Rectal smooth muscle tissue (tissue), 1 donor: Measurements from ENCODE around the gene TRPM2.

ENCODE experiments used
- H3K27ac ChIP-seq: one replicate; pipeline ENCODE4 v1.7.0; 2013; ENCODE audit warnings: low read depth, low read length, inconsistent platforms
- H3K27me3 ChIP-seq: one replicate; pipeline ENCODE4 v1.7.0; 2013; ENCODE audit warnings: low read length; ENCODE audit not compliant: control insufficient read depth, insufficient read depth
- H3K36me3 ChIP-seq: one replicate; pipeline ENCODE4 v1.7.0; 2013; ENCODE audit warnings: low read length; ENCODE audit not compliant: control insufficient read depth, insufficient read depth
- H3K4me1 ChIP-seq: one replicate; pipeline ENCODE4 v1.7.0; 2013; ENCODE audit warnings: low read length; ENCODE audit not compliant: control insufficient read depth, insufficient read depth
- H3K4me3 ChIP-seq: one replicate; pipeline ENCODE4 v1.7.0; 2013; ENCODE audit warnings: low read length
- H3K9ac ChIP-seq: one replicate; pipeline ENCODE4 v1.7.0; 2013; ENCODE audit warnings: low read length

Gene TRPM2

DNA sequence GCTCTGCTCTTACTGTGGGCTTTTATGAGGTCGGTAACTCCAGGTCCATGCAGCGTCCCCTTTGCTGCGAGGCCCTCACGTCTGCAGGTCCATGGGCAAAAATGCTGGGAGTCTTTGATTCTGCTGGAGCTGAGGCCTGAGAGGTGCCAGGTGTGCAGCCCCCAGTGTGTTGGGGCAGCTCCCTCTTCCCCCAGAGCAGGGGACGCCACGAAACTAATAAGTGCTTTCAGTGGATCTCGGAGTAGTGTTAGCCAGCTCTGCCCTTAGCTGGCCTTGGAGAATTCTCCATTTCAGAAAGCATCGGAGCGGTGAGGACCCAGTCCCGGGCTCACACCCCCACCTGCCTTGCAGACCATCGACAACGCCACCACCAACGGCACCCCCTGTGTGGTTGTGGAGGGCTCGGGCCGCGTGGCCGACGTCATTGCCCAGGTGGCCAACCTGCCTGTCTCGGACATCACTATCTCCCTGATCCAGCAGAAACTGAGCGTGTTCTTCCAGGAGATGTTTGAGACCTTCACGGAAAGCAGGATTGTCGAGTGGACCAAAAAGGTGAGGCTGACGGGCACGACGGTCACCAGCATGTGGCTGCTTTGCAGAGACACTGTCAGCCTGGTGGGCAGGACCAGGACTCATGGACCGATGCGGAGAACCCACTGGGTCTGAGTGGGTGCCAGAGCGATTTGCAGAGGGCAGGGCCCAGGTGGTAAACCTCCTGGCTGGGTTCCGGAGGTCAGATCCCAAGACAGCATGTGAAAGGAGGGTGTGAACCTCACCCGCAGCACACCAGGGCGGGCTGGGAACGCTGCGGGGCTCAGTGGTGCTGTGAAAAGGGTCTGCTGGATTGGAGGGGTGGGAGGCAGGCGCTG lies 25.5 kb downstream of the TRPM2 start:
- no peaks in the 10 kb centered on the region for H3K27me3 ChIP-seq
- H3K4me1 ChIP-seq: no peaks in the 10 kb centered on the region
- H3K27ac ChIP-seq: no peak overlapping the region
- H3K9ac ChIP-seq: no peak overlapping the region
- H3K36me3 ChIP-seq: no peaks in the 10 kb centered on the region
- no peak overlapping the region for H3K4me3 ChIP-seq

DNA sequence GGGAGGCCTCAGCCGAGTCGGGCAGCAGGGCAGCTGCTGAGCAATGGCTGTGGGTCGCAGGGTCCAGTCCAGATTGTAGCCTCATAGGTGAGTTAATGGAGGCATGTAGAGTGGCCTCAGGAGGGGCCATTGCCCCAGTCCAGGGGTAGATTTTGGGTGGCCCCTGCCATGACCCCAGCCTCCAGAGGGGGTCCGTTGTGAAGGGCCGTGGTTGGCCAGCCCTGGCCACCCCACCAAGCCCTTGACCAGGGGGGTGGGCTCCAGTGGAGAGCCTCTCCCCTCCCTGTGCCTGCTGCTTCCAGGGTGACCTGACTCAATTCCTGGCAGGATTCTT lies 26.1 kb downstream of the TRPM2 start:
- Histone ChIP-seq H3K27ac (no peak overlapping the region), H3K4me3 (no peak overlapping the region), H3K27me3 (no peaks in the 10 kb centered on the region), H3K9ac (no peak overlapping the region), H3K4me1 (no peaks in the 10 kb centered on the region), H3K36me3 (no peaks in the 10 kb centered on the region)

DNA sequence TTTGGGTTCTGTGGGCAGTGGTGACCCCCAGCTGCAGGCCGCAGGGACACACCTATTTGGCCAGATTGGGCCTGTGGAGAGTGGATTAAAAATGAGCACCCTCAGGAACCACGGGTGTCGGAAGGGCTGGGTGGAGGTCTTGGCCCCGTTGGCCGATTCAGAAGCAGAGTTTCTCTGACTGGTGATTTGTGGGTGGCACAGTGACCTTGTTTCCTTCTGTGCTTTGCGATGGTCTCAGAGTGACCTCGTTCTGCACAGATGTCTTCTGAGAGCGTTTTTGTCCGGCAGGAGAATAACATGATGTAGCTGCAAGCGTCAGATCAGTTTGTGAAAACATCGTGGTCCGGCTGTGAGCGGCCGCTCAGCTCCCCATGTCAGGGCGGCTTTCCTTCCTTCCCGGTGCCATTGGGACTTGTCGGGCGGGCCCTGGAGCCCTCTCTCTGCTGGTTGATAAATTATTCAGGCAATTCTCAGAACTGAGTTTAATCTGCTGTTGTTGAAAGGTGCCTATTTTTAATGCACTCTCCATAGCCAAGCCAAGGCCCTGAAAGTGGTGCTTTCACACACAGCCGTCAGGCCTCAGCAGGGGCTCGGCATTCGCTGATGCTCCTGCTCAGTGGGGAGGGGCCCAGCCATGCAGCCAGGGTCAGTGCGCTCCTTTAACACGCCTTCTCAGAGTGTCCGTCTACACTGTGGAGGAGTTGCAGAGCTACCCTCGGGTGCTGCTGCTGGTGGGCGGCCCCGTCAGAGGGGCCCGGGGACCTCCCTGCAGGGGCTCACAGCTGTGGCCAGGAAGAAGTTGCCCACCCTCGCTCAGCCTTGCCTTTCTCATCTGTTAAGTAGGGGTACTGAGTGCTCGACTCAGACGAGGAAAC lies 26.8 kb downstream of the TRPM2 start:
- H3K27me3 ChIP-seq: no peaks in the 10 kb centered on the region
- H3K4me3 ChIP-seq: no peak overlapping the region
- H3K9ac ChIP-seq: no peak overlapping the region
- no peak overlapping the region for H3K27ac ChIP-seq
- no peaks in the 10 kb centered on the region for H3K4me1 ChIP-seq
- no peaks in the 10 kb centered on the region for H3K36me3 ChIP-seq

DNA sequence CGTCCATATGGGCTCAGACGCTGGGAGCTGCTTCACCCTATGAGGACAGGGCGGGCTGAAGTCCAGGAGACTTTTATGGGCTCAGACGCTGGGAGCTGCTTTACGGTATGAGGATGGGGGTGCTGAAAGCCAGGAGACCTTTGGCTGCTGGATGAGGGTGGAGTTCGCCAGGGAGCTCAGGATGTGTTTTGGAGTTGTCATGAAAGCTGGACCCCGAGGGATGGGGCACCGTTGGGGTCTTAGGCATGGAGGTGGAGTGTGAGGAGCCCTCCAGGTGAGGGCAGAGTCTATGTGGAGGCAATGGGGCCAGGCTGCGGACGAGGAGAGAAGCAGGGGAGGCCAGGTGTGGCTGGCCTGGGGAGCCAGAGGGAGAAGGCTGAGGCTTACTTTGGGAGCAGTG lies 27.5 kb downstream of the TRPM2 start:
- H3K27me3 ChIP-seq: no peaks in the 10 kb centered on the region
- H3K9ac ChIP-seq: no peak overlapping the region
- H3K4me3 ChIP-seq: no peak overlapping the region
- no peaks in the 10 kb centered on the region for H3K36me3 ChIP-seq
- H3K27ac ChIP-seq: no peak overlapping the region
- no peaks in the 10 kb centered on the region for H3K4me1 ChIP-seq

DNA sequence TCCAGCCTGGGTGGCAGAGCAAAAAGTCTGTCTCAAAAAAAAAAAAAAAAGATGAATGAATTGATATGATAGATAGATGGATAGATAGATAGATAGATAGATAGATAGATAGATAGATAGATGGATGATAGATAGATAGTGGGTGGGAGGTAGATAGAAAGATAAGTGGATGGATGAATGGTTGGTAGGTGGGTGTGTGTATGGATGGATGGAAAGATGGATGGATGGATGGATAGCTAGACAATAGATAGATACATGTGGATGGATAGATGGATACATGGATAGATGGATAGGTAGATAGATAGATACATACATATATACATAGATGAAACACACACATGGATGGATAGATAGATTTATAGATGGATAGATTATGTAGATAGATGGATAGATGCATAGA lies 28.5 kb downstream of the TRPM2 start:
- no peaks in the 10 kb centered on the region for H3K36me3 ChIP-seq

DNA sequence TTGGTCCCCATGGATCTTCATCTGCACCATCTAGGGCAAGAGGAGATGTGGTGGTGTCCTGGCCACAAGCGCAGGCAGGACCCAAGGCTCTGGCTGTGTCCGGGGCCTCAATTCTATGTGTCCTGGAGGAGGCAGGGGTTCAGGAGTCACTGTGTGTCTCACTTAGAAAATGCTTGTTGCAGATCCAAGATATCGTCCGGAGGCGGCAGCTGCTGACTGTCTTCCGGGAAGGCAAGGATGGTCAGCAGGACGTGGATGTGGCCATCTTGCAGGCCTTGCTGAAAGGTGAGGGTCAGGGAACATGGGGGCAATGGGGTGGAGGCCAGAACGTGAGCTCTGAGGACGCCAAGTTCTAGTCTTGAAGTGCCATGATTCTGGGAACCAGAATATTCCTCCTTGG lies 29.1 kb downstream of the TRPM2 start:
- no peaks in the 10 kb centered on the region for H3K4me1 ChIP-seq
- H3K9ac ChIP-seq: no peak overlapping the region
- H3K4me3 ChIP-seq: no peak overlapping the region
- H3K27ac ChIP-seq: no peak overlapping the region
- no peaks in the 10 kb centered on the region for H3K27me3 ChIP-seq
- H3K36me3 ChIP-seq: no peaks in the 10 kb centered on the region

More for the DNA sequence above, 28.5 kb downstream of the TRPM2 start:
- H3K27me3 ChIP-seq: no peaks in the 10 kb centered on the region
- H3K27ac ChIP-seq: no peak overlapping the region
- no peaks in the 10 kb centered on the region for H3K4me1 ChIP-seq
- no peak overlapping the region for H3K4me3 ChIP-seq
- H3K9ac ChIP-seq: no peak overlapping the region

DNA sequence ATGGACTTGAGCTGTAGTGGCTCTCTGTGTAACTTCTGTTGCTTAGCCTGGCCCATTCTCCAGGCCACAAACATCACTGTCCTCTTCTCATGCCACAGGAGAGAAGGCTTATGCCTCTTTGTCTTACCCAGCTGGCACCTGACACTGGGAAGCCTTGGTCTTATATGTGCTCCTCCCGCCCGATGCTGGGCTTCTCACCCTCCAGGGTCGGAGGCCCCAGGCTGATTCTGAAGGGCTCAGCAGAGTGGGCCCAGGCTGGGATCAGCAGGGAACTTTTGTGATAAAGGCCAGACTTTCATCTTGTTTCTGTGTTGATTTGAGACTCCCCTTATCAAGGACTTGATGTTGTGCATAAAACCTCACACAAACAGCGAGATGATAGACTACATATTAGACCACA lies 29.8 kb downstream of the TRPM2 start:
- Histone ChIP-seq H3K4me1 (no peaks in the 10 kb centered on the region), H3K27ac (no peak overlapping the region), H3K36me3 (no peaks in the 10 kb centered on the region), H3K9ac (no peak overlapping the region), H3K4me3 (no peak overlapping the region), H3K27me3 (no peaks in the 10 kb centered on the region)

DNA sequence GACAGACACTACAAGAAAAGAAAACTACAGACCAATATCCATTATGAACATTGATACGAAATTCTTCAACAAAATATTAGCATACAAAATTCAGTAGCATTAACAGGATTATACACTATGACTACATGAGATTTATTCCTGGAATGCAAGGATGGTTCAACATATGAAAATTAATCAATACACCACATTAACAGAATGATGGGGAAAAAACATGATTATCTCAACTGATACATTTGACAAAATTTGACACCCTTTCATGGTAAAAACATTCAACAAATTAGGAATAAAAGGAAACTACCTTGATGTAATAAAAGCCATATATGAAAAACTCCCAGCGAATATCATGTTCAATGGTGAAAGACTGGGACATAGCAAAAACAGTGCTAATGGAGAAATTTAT lies 31.5 kb downstream of the TRPM2 start:
- Histone ChIP-seq H3K4me1 (no peaks in the 10 kb centered on the region), H3K9ac (no peak overlapping the region), H3K27me3 (no peaks in the 10 kb centered on the region), H3K36me3 (no peaks in the 10 kb centered on the region), H3K4me3 (no peak overlapping the region), H3K27ac (no peak overlapping the region)

DNA sequence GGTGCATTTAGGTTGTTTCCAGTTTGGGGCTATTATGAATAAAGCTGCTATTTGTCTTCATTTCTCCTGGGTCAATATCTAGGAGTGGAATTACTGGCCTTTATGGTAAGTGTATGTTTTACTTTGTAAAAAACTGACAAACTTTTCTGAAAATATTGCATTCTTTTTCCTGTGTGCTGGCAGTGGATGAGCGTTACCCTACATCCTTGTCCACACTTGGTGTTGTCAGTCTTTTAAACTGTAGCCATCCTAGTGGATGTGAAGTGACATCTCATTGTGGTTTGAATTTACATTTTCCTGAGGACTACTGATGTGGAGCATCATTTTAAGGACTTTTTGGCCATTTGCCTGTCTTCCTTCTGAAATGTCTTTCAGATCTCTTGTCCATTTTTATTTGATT lies 35.9 kb downstream of the TRPM2 start:
- H3K27ac ChIP-seq: no peak overlapping the region
- no peaks in the 10 kb centered on the region for H3K27me3 ChIP-seq
- H3K4me1 ChIP-seq: no peaks in the 10 kb centered on the region
- H3K4me3 ChIP-seq: no peak overlapping the region
- H3K36me3 ChIP-seq: no peaks in the 10 kb centered on the region
- H3K9ac ChIP-seq: no peak overlapping the region

DNA sequence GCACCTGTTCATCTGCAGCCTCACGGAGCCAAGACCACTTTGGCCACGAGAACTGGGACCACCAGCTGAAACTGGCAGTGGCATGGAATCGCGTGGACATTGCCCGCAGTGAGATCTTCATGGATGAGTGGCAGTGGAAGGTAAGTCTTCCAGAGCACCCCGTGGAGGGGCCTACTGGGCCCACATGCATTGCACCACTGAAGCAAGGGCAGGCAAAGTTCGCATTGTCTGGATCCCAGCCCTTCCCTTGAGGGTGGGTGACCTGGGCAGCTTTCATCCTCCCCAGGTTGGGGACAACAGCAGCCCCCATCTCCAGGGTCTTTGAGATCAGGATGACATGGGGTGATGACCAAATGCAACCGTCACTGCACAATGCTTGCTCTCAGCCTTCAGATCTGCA lies 37.5 kb downstream of the TRPM2 start:
- H3K27me3 ChIP-seq: no peaks in the 10 kb centered on the region
- H3K4me3 ChIP-seq: no peak overlapping the region
- H3K4me1 ChIP-seq: no peaks in the 10 kb centered on the region
- H3K36me3 ChIP-seq: no peaks in the 10 kb centered on the region
- H3K27ac ChIP-seq: no peak overlapping the region
- H3K9ac ChIP-seq: no peak overlapping the region

DNA sequence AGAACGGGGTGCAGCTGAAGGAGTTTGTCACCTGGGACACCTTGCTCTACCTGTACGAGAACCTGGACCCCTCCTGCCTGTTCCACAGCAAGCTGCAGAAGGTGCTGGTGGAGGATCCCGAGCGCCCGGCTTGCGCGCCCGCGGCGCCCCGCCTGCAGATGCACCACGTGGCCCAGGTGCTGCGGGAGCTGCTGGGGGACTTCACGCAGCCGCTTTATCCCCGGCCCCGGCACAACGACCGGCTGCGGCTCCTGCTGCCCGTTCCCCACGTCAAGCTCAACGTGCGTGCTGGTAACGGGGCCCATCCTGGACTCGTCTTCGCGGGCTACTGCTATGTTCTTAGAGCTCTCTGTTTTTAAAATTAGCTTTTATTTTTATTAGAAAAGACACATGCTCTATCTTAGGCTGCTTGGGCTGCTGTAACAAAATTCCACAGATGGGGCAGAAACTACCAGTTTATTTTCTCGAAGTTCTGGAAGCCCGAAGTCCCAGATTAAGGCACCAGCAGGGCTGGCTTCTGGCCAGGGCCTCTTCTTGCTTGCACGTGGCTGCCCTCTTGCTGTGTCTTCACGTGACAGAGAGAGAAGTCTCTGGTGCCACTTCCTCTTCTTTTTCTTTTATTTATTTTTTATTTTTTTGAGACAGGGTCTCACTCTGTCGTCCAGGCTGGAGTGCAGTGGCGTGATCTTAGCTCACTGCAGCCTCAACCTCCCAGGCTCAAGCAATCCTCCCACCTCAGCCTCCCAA lies 38.1 kb downstream of the TRPM2 start:
- no peaks in the 10 kb centered on the region for H3K27me3 ChIP-seq
- H3K9ac ChIP-seq: no peak overlapping the region
- H3K4me1 ChIP-seq: no peaks in the 10 kb centered on the region
- no peaks in the 10 kb centered on the region for H3K36me3 ChIP-seq
- H3K27ac ChIP-seq: no peak overlapping the region
- no peak overlapping the region for H3K4me3 ChIP-seq

DNA sequence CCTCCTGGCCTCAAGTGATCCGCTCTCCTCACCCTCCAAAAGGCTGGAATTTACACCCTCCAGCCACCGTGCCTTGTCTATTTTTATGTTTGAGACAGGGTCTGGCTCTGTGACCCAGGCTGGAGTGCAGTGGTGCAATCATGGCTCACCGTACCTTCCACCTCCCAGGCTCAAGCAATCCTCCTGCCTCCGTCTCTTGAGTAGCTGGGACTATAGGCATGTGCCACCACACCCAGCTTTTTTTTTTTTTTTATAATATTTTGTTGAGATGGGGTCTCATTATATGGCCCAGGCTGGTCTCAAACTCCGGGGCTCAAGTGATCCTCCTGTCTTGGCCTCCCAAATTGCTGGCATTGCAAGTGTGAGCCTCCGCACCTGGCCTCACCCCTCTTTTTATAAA lies 38.8 kb downstream of the TRPM2 start:
- H3K27me3 ChIP-seq: no peaks in the 10 kb centered on the region

More for the DNA sequence above, 38.8 kb downstream of the TRPM2 start:
- Histone ChIP-seq H3K9ac (no peak overlapping the region), H3K4me3 (no peak overlapping the region), H3K4me1 (no peaks in the 10 kb centered on the region), H3K36me3 (no peaks in the 10 kb centered on the region), H3K27ac (no peak overlapping the region)
